IPS-NIHi7 (cell line): ENCODE measurements around the gene DTX3.
"Not testable (repeated sequence)": the region's sequence is repeated elsewhere in the genome, so short reads cannot be mapped to it uniquely, and the experiment has no call there.

Source experiments
- DNase-seq: peaks from one replicate; pipeline ENCODE4 v3.0.0; 2012; ENCODE audit warnings: mixed read lengths; ENCODE audit errors: extremely low spot score

Gene DTX3

GRCh38 chr12:57631566-57632072 lies 27.0 kb downstream of the DTX3 start:
- peak; percentile 8 for DNase-seq

- DNase-seq: peak; percentile 31
These were observed 27.7 kb downstream of the DTX3 start for GRCh38 chr12:57632073-57632957.

GRCh38 chr12:57632958-57633840 lies 28.6 kb downstream of the DTX3 start, which contains the start of gene B4GALNT1:
Gene B4GALNT1 (minus strand): TSS chr12:57633201. CDS start chr12:57632132, 1,069 bp downstream.
- peak; percentile 94 for DNase-seq

GRCh38 chr12:57636731-57637130 lies 32.1 kb downstream of the DTX3 start:
- not testable (repeated sequence) for DNase-seq

GRCh38 chr12:57637364-57637763 lies 32.7 kb downstream of the DTX3 start:
- no peak for DNase-seq

GRCh38 chr12:57638096-57638495 lies 33.5 kb downstream of the DTX3 start:
- DNase-seq: no peak

- DNase-seq: no peak
These were observed 35.8 kb downstream of the DTX3 start for GRCh38 chr12:57640175-57641042.

GRCh38 chr12:57641699-57642442 lies 37.2 kb downstream of the DTX3 start:
- no peak for DNase-seq

GRCh38 chr12:57645990-57646658 lies 41.5 kb downstream of the DTX3 start:
- not testable (repeated sequence) for DNase-seq

GRCh38 chr12:57646659-57647049 lies 42.0 kb downstream of the DTX3 start:
- not testable (repeated sequence) for DNase-seq

GRCh38 chr12:57654042-57654441 lies 49.4 kb downstream of the DTX3 start:
- no peak for DNase-seq

- DNase-seq: no peak
These were observed 51.1 kb downstream of the DTX3 start for GRCh38 chr12:57655541-57656240.

GRCh38 chr12:57656408-57656807 lies 51.8 kb downstream of the DTX3 start:
- DNase-seq: not testable (repeated sequence)

GRCh38 chr12:57657744-57658143 lies 53.1 kb downstream of the DTX3 start:
- DNase-seq: no peak

GRCh38 chr12:57658890-57659289 lies 54.3 kb downstream of the DTX3 start:
- no peak for DNase-seq
